OCI-LY3 (cell line): ENCODE results near the gene ITM2B.
A peak's percentile ranks its signal among the peaks of the same experiment; 100 is the strongest.
"Not testable (repeated sequence)": the region's sequence is repeated elsewhere in the genome, so short reads cannot be mapped to it uniquely, and the experiment has no call there.

Source experiments
- H2AFZ ChIP-seq: fragments of 200-600, 300-600 bp; shearing (Covaris generic); 2 replicates; pipeline ENCODE4 v1.6.0; 2014; ENCODE audit warnings: antibody characterized with exemption, low read depth, low read length
- H3K27ac ChIP-seq: fragments of 200-600, 300-600 bp; sonication (generic); 2 replicates; pipeline ENCODE4 v1.5.1; 2014; ENCODE audit warnings: mild to moderate bottlenecking, low read length, moderate library complexity, mixed read lengths
- H3K27me3 ChIP-seq: fragments of 200-600, 300-600 bp; sonication (generic); 2 replicates; pipeline ENCODE4 v1.6.1; 2014; ENCODE audit warnings: low read depth, low read length, mixed read lengths
- H3K36me3 ChIP-seq: fragments of 200-600, 300-600 bp; sonication (generic); replicated peaks from 2 replicates; pipeline ENCODE3; 2014; ENCODE audit warnings: low read depth, low read length, mixed read lengths
- H3K4me1 ChIP-seq: fragments of 300-600, 200-600 bp; sonication (generic); 2 replicates; pipeline ENCODE4 v1.6.1; 2014; ENCODE audit warnings: low read length, mixed read lengths
- H3K4me2 ChIP-seq: fragments of 200-600, 300-600 bp; sonication (generic); 2 replicates; pipeline ENCODE4 v1.6.1; 2014; ENCODE audit warnings: low read length, mixed read lengths
- H3K4me3 ChIP-seq: fragments of 300-600, 200-600 bp; sonication (generic); 2 replicates; pipeline ENCODE4 v1.5.1; 2014; ENCODE audit warnings: antibody characterized with exemption, mild to moderate bottlenecking, low read length, moderate library complexity
- H3K79me2 ChIP-seq: fragments of 300-600, 200-600 bp; shearing (Covaris generic); 2 replicates; pipeline ENCODE4 v1.6.1; 2014; ENCODE audit warnings: mild to moderate bottlenecking, low read length, mixed read lengths
- H3K9ac ChIP-seq: fragments of 300-600, 200-600 bp; shearing (Covaris generic); 2 replicates; pipeline ENCODE4 v1.6.0; 2014; ENCODE audit warnings: mild to moderate bottlenecking, low read length, moderate library complexity
- H3K9me3 ChIP-seq: fragments of 200-600, 300-600 bp; shearing (Covaris generic); 2 replicates; pipeline ENCODE4 v1.6.1; 2014; ENCODE audit warnings: low read length, mixed read lengths; ENCODE audit not compliant: insufficient read depth
- H4K20me1 ChIP-seq: fragments of 200-600, 300-600 bp; sonication (generic); 2 replicates; pipeline ENCODE4 v1.6.1; 2016; ENCODE audit warnings: low read length, mixed read lengths; ENCODE audit not compliant: insufficient read depth
- EZH2phosphoT487 ChIP-seq: fragments of 200-600 bp; shearing (Covaris generic); IDR thresholded peaks from 2 replicates; pipeline ENCODE4 v1.6.1; 2018; ENCODE audit warnings: antibody characterized with exemption, mixed run types, low read depth
- TF ChIP-seq, protein P1 (sequence below): fragments of 200-600, 300-600 bp; sonication (generic); IDR thresholded peaks from 2 replicates; pipeline ENCODE4 v1.5.1; 2014; ENCODE audit warnings: antibody characterized with exemption, low read length, low read depth

The ITM2B gene

DNA sequence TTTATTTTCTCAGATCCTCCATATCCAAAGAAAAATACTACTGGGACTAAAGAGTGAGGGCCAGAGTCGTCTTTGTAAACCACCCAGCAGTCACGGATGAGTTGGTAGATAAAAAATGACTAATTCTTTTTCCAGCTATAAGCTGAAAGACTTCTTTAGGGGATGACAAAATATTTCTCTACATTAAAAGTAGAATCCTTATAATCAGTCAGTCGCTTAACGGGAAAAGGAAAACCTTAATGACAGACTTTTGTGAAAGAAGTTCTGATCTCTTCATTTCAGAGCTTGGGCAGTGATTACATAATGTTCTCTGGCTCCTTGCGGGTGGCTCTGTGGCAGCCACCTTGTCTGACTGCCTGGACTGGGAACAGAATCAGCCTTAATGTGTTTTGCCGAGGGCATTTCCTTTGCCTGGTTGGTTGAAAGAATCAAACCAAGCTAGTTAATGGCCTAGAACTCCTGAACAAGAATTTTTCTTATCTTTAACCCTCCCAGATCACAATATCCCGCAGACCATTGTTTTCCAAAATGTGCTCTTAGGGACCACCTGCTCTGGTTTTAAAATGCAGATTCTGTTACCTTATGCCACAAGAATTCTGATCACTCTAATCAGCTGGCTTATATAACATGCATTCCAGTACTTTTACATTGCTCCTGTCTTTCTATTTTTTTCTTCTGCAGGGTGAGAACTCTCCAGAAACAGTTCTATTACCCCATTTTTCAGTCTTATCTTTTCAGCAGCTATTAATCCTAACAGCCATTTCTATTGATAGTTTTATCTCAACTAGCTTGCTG is 2.5 kb downstream of the ITM2B start:
- H3K36me3 ChIP-seq, result no peaks in the 10 kb centered on the region
- peak overlapping the region; percentile 51 for H3K4me3 ChIP-seq
- no peaks in the 10 kb centered on the region for H3K79me2 ChIP-seq
- peak overlapping the region; percentile 82 for H3K4me2 ChIP-seq
- H3K9me3 ChIP-seq, result no peaks in the 10 kb centered on the region
- peaks cover 26% of the 10 kb centered on the region for H3K4me1 ChIP-seq
- TF ChIP-seq, protein P1, sequence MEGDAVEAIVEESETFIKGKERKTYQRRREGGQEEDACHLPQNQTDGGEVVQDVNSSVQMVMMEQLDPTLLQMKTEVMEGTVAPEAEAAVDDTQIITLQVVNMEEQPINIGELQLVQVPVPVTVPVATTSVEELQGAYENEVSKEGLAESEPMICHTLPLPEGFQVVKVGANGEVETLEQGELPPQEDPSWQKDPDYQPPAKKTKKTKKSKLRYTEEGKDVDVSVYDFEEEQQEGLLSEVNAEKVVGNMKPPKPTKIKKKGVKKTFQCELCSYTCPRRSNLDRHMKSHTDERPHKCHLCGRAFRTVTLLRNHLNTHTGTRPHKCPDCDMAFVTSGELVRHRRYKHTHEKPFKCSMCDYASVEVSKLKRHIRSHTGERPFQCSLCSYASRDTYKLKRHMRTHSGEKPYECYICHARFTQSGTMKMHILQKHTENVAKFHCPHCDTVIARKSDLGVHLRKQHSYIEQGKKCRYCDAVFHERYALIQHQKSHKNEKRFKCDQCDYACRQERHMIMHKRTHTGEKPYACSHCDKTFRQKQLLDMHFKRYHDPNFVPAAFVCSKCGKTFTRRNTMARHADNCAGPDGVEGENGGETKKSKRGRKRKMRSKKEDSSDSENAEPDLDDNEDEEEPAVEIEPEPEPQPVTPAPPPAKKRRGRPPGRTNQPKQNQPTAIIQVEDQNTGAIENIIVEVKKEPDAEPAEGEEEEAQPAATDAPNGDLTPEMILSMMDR, result no peak
- TF ChIP-seq EZH2phosphoT487, result 0 out of 2 replicates have a peak, but pooled peaks have one; percentile 20
- peaks cover 60% of the 10 kb centered on the region for H3K27me3 ChIP-seq
- H2AFZ ChIP-seq, result no peak overlapping the region
- no peak overlapping the region for H3K9ac ChIP-seq
- H4K20me1 ChIP-seq, result peaks cover 33% of the 10 kb centered on the region
- H3K27ac ChIP-seq, result no peak overlapping the region

DNA sequence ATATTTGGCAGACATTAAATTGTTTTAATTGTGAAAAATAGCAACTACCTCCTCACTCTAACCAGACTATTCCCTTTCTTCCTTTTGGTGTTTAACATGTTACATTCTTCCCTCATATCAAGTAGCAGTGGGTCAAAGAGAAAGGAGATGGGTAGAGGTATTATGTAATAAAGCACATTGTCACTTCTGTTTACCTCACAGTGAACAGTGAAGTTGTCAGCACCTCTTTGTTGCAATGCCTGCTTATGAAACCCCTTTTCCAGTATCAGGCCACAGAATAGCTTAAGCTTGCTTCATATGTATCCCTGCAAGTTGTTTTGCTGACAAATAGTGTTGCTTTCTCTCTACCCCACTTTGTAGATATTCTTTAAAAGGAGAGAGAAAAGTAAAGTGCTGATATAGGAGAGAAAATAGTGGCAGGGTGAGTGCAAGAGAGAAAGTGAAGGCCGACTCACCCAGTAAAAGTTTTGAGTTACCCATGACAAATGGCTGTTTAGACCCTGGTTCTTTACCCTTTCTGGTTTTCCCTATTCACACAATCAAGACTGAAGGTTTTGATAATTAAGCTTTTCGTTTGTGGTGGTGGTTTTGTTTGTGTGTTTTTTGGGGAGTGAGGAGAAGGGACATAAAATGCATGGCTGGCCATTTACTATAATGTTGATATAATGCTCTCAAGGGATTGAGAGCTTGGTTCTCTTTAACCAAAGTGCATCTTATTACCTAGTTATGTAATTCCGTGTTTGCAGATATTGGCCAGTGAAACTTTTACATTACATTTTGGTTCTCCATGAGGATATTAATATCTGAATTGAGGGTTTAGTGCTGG is 3.7 kb downstream of the ITM2B start:
- H3K4me3 ChIP-seq, result no peak overlapping the region
- no peak overlapping the region for H3K27ac ChIP-seq

DNA sequence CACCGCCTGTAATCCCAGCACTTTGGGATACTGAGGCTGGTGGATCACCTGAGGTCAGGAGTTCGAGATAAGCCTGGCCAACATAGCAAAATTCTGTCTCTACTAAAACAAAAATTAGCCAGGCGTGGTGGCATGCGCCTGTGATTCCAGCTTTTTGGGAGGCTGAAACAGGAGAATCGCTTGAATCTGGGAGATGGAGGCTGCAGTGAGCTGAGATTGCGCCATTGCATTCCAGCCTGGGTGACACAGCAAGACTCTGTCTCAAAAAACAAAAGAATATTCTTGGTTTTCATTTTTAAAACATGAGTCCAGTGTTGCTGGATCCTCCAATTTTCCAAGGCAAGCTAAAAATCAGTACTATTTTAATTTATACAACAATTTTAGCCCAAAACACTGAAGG is 6.4 kb downstream of the ITM2B start:
- not testable (repeated sequence) for H3K27ac ChIP-seq, H3K4me3 ChIP-seq, H3K36me3 ChIP-seq, H3K9me3 ChIP-seq, H3K79me2 ChIP-seq, H2AFZ ChIP-seq, H3K9ac ChIP-seq, H3K4me2 ChIP-seq
- Histone ChIP-seq H3K4me1 (peaks cover 19% of the 10 kb centered on the region), H4K20me1 (peaks cover 33% of the 10 kb centered on the region), H3K27me3 (peaks cover 37% of the 10 kb centered on the region)

More for the DNA sequence above, 3.7 kb downstream of the ITM2B start:
- Histone ChIP-seq H3K36me3 (no peaks in the 10 kb centered on the region), H2AFZ (no peak overlapping the region), H3K27me3 (peaks cover 48% of the 10 kb centered on the region), H3K9ac (no peak overlapping the region), H3K4me2 (no peak overlapping the region), H3K79me2 (no peaks in the 10 kb centered on the region), H4K20me1 (peaks cover 33% of the 10 kb centered on the region), H3K9me3 (no peaks in the 10 kb centered on the region), H3K4me1 (peaks cover 26% of the 10 kb centered on the region)
- peak; percentile 12; the same call in 1 of the 2 replicates for TF ChIP-seq EZH2phosphoT487
- TF ChIP-seq, protein P1, result no peak

DNA sequence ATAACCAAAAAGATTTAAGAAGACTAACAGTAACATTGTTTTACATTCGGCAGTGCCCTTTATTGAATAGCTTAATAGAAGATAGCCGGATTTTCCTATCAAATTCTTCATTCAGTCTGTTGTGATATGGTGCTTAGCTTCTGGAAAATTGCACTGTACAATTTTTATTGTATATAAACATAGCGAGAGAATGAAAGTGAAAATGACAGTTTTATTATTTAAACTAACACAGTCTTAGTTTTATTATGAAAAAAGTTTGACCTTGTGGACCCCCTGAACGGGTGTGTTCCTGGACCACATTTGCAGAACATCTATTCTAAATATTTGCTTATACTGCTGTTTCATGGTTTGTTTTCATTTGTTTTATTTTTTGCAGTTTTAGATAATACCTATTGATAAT is 8.6 kb downstream of the ITM2B start:
- H3K4me2 ChIP-seq, result no peak overlapping the region
- H2AFZ ChIP-seq, result no peak overlapping the region
- H3K27ac ChIP-seq, result no peak overlapping the region
- H3K27me3 ChIP-seq, result peaks cover 24% of the 10 kb centered on the region
- H3K9ac ChIP-seq, result no peak overlapping the region
- TF ChIP-seq EZH2phosphoT487, result no peak
- TF ChIP-seq, protein P1, result no peak
- no peaks in the 10 kb centered on the region for H3K9me3 ChIP-seq
- peaks cover 16% of the 10 kb centered on the region for H4K20me1 ChIP-seq
- no peaks in the 10 kb centered on the region for H3K4me1 ChIP-seq
- no peak overlapping the region for H3K4me3 ChIP-seq
- H3K79me2 ChIP-seq, result no peaks in the 10 kb centered on the region
- no peaks in the 10 kb centered on the region for H3K36me3 ChIP-seq
